Esophagus muscularis mucosa (tissue), 4 donors: ENCODE measurements around the gene MGAT1. TPM values are rescaled to one million over a fixed set of nuclear protein-coding genes. Genes with fewer than 3 reads are reported as not detected.
"Not testable (repeated sequence)": the region's sequence is repeated elsewhere in the genome, so short reads cannot be mapped to it uniquely, and the experiment has no call there.

Experiments
- DNase-seq: peaks from one replicate; pipeline ENCODE4 v3.0.0-alpha.2; 2017; ENCODE audit errors: extremely low spot score
- H3K27ac ChIP-seq, 4 donors: fragments of 200-600 bp; sonication (generic); replicated peaks in 1 of 4; 1 replicate in 3 of 4; 2 replicates in 1 of 4; pipeline ENCODE4 v1.5.1; 2016 to 2019; ENCODE audit warnings: mild to moderate bottlenecking in 1 of 4
- H3K27me3 ChIP-seq, 4 donors: fragments of 200-600 bp; sonication (generic); one replicate each; pipeline versions ENCODE4 v1.5.1 to v1.6.0; 2016 to 2019
- H3K36me3 ChIP-seq, 4 donors: fragments of 200-600 bp; sonication (generic); one replicate each; pipeline ENCODE4 v1.5.1; 2016 to 2019
- H3K4me1 ChIP-seq, 4 donors: fragments of 200-600 bp; sonication (generic); one replicate each; pipeline ENCODE4 v1.5.1; 2016 to 2019
- H3K4me3 ChIP-seq, 4 donors: fragments of 200-600 bp; sonication (generic); 1 replicate in 2 of 4; 2 replicates in 2 of 4; pipeline ENCODE4 v1.5.1; 2016 to 2019; ENCODE audit warnings: mild to moderate bottlenecking in 4 of 4, moderate library complexity in 1 of 4
- H3K9me3 ChIP-seq, 4 donors: fragments of 200-600 bp; sonication (generic); 1 replicate in 3 of 4; 2 replicates in 1 of 4; pipeline ENCODE4 v1.5.1; 2016 to 2019
- EP300 ChIP-seq: sonication (generic); formaldehyde crosslinking; IDR thresholded peaks from one replicate; pipeline ENCODE4 v1.6.1; 2017; ENCODE audit warnings: antibody characterized with exemption
- POLR2A ChIP-seq: fragments of 450-650 bp; IDR thresholded peaks from one replicate; pipeline ENCODE4 v1.6.1; 2017; ENCODE audit warnings: antibody characterized with exemption, moderate library complexity, mild to moderate bottlenecking, low read depth
- POLR2AphosphoS5 ChIP-seq, 2 donors: sonication (generic); formaldehyde crosslinking; IDR thresholded peaks; one replicate each; pipeline ENCODE4 v1.6.1; 2017; ENCODE audit warnings: antibody characterized with exemption in 2 of 2
- WGBS: methylation state at CpG from one replicate; pipeline ENCODE4 v1.1.5; 2018; 5-methylcytosine and 5-hydroxymethylcytosine counted together
- intact Hi-C: fragments of 100-400 bp; cut with DNase I; formaldehyde crosslinking; loops from one replicate; pipeline ENCODE4 v1.15.1; 2023
- total RNA-seq, 4 donors: library from RNA; depleted of rRNA; stranded (reverse); fragments of >200 nt; gene quantifications; one replicate each; pipeline versions ENCODE4 v1.1.0 to v1.2.1, GENCODE V29; 2016
- TF ChIP-seq, protein P1 (sequence below), 3 experiments: fragments of 200-600 bp in 2 of 3; fragments of 450-650 bp in 1 of 3; sonication (generic) in 2 of 3; IDR thresholded peaks; one replicate each; pipeline ENCODE4 v1.5.1; 2017 to 2019; ENCODE audit warnings: antibody characterized with exemption in 3 of 3, mild to moderate bottlenecking in 2 of 3, moderate library complexity in 1 of 3

Gene MGAT1
- total RNA-seq, 4 donors from 2014 or later = 132 to 205 (median 190) TPM

DNA sequence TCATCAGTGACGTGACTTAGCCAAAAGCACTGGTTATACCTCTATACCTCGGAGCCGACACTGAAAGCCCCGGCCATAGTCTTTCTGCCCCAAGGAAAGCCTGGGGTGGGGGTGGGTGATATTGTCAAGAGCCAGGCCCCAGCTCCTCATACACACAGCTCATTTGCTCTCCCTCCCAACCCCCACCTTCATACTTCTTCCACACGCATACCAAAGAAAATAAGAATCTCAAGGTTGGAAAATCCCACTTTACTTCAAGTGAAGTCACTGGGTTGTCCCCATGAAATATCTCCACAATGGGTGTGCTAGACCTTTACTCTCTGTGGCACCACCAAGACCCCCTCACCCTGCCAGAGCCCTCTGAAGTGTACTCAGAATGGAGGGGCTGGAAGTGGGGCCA lies 27.1 kb upstream of the MGAT1 start:
- 97% methylated on average over 5 of the region's 5 CpGs for WGBS
- peak overlapping the region; percentile 95 to 100 (median 98) for H3K27ac ChIP-seq
- H3K4me3 ChIP-seq = peak overlapping the region; percentile 88 to 99 (median 94)
- H3K4me1 ChIP-seq = peaks cover 45 to 53% (median 47%) of the 10 kb centered on the region in 4 donors
- intact Hi-C loops = loop anchor here (5.0 kb wide), 1 partner anchor 42 kb away; no protein-coding TSS in a partner anchor
- no peaks in the 10 kb centered on the region for H3K9me3 ChIP-seq
- H3K27me3 ChIP-seq = no peaks in the 10 kb centered on the region
- no peak for DNase-seq
- TF ChIP-seq POLR2AphosphoS5 (IDR thresholded peaks at IDR 0.05) (no peak), POLR2A (no peak), EP300 (no peak)
- TF ChIP-seq, protein P1, sequence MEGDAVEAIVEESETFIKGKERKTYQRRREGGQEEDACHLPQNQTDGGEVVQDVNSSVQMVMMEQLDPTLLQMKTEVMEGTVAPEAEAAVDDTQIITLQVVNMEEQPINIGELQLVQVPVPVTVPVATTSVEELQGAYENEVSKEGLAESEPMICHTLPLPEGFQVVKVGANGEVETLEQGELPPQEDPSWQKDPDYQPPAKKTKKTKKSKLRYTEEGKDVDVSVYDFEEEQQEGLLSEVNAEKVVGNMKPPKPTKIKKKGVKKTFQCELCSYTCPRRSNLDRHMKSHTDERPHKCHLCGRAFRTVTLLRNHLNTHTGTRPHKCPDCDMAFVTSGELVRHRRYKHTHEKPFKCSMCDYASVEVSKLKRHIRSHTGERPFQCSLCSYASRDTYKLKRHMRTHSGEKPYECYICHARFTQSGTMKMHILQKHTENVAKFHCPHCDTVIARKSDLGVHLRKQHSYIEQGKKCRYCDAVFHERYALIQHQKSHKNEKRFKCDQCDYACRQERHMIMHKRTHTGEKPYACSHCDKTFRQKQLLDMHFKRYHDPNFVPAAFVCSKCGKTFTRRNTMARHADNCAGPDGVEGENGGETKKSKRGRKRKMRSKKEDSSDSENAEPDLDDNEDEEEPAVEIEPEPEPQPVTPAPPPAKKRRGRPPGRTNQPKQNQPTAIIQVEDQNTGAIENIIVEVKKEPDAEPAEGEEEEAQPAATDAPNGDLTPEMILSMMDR (IDR thresholded peaks at IDR 0.05) = no peak
- peaks cover 2 to 13% (median 11%) of the 10 kb centered on the region in 4 donors for H3K36me3 ChIP-seq

DNA sequence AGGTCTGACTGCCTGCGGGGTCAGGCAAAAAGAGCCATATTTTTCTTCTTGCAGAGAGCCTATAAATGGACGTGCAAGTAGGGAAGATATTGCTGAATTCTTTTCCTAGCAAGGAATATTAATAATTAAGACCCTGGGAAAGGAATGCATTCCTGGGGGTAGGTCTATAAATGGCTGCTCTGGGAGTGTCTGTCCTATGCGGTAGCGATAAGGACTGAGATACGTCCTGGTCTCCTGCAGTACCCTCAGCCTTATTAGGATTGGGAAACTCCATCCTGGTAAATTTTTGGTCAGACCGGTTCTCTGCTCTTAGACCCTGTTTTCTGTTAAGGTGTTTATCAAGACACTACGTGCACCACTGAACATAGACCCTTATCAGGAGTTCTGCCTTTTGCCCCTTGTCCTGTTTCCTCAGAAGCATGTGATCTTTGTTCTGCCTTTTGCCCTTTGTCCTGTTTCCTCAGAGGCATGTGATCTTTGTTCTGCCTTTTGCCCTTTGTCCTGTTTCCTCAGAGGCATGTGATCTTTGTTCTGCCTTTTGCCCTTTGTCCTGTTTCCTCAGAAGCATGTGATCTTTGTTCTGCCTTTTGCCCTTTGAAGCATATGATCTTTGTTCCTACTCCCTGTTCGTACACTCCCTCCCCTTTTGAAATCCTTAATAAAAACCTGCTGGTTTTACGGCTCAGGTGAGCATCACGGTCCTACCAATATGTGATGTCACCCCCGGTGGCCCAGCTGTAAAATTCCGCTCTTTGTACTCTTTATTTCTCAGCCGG lies 26.3 kb upstream of the MGAT1 start:
- H3K36me3 ChIP-seq, H3K27me3 ChIP-seq, H3K9me3 ChIP-seq, intact Hi-C loops, DNase-seq, H3K4me3 ChIP-seq: not testable (repeated sequence)
- 92% methylated on average over 13 of the region's 13 CpGs for WGBS
- Histone ChIP-seq H3K27ac (peak overlapping the region; percentile 95 to 100 (median 98)), H3K4me1 (peaks cover 45 to 56% (median 53%) of the 10 kb centered on the region in 4 donors)

DNA sequence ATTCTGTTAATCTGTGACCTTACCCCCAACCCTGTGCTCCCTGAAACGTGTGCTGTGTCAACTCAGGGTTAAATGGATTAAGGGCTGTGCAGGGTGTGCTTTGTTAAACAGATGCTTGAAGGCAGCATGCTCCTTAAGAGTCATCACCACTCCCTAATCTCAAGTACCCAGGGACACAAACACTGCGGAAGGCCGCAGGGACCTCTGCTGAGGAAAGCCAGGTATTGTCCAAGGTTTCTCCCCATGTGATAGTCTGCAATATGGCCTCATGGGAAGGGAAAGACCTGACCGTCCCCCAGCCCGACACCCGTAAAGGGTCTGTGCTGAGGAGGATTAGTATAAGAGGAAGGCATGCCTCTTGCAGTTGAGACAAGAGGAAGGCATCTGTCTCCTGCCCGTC lies 24.8 kb upstream of the MGAT1 start:
- H3K36me3 ChIP-seq, H3K27ac ChIP-seq, intact Hi-C loops, H3K27me3 ChIP-seq, H3K4me3 ChIP-seq, DNase-seq, H3K9me3 ChIP-seq: not testable (repeated sequence)
- H3K4me1 ChIP-seq = peaks cover 38 to 49% (median 45%) of the 10 kb centered on the region in 4 donors
- 68% methylated on average over 7 of the region's 7 CpGs for WGBS

DNA sequence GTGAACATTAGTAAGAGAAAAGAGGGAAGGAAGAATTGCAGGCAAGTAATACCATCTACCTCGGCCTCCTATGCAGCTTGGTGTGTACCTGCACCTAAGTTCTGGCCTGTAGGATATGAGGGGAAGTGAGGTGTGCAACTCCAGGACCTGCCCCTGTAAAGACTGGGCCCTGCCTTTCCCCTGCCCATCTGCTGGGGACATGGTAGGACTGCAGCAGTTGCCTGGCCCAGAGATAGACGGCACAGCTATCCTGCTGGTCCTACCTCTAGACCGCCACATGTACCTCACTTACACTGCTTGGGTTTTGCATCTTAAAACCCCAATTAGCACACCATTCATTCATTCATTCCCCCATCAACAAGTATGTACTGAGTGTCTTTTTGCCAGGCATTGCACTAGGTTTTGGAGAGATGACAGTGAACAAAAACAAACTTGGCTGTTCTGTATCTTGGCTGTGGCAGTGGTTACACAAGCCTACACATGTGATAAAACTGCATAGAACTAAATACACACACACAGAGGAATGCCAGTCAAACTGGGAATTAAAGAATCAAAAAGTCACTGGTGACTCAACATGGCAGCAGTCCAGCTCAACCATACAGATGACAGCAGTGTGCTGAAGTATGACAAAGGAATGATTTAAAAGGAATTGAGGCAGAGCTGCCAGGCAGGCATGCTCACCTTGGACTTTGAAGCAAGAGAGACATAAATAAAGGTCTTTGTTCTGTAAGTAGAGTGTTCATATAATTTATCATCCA lies 23.3 kb upstream of the MGAT1 start:
- H3K4me1 ChIP-seq = peaks cover 31 to 48% (median 41%) of the 10 kb centered on the region in 4 donors
- no peaks in the 10 kb centered on the region for H3K27me3 ChIP-seq
- peak overlapping the region in 3 of 4 donors; percentile 10 to 60 (median 47) for H3K27ac ChIP-seq
- no peaks in the 10 kb centered on the region for H3K9me3 ChIP-seq
- WGBS = 89% methylated on average over 3 of the region's 3 CpGs
- H3K36me3 ChIP-seq = peaks cover 0 to 7% (median 6%) of the 10 kb centered on the region in 4 donors
- no peak for TF ChIP-seq POLR2A
- TF ChIP-seq POLR2AphosphoS5 (IDR thresholded peaks at IDR 0.05) = peak; percentile 15 to 20
- no peak for TF ChIP-seq EP300
- no peak overlapping the region for H3K4me3 ChIP-seq
- DNase-seq = peak; percentile 34
- intact Hi-C loops = no loop called here

DNA sequence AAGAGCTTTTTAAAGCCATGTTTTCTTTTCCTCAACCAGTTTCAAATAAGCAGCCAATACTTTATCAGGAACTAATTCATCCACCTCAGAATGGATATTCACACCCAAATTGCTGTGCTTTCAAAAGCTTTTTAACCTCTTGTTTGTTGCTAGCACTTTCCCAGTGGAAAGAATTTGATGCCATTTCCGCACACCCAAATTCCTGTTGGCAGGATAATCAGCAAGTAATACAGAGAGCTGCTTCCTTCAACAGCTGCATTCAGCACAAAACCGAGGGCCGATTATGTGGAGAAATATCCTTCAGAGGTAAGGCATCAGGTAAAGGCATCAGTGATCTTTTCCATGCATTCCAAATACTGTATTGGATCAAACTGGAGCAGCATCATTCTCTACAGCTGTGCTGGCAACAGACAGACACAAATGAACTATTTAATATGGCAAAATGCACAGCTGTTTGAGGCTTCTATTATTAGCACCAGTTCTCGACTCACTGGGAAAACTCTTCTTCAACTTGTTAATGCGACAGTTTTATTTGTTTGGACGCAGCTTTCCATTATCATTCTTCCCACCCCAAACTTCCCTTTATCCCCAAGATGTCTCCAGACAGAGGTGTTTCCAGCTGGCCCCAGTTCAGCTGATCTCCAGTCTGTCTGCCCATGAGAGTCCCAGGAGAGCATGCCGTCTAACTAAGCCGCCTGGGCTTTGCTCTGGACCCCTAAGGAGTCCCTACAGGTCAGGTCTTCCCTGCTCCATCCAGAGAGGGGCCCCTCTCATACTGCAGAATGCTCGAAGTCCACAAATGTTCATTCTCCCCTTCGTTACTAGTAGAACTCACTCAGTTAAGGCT lies 22.2 kb upstream of the MGAT1 start:
- peak overlapping the region; percentile 10 to 60 (median 42) for H3K27ac ChIP-seq
- intact Hi-C loops = no loop called here
- H3K4me1 ChIP-seq = peaks cover 32 to 49% (median 42%) of the 10 kb centered on the region in 4 donors
- H3K36me3 ChIP-seq = peaks cover 0 to 4% (median 2%) of the 10 kb centered on the region in 4 donors
- TF ChIP-seq, protein P1 (IDR thresholded peaks at IDR 0.05) = no peak
- TF ChIP-seq POLR2AphosphoS5 (IDR thresholded peaks at IDR 0.05) (no peak), POLR2A (no peak), EP300 (no peak)
- H3K9me3 ChIP-seq = no peaks in the 10 kb centered on the region
- no peak overlapping the region for H3K4me3 ChIP-seq
- 36% methylated on average over 10 of the region's 10 CpGs for WGBS
- DNase-seq = peak; percentile 53
- no peaks in the 10 kb centered on the region for H3K27me3 ChIP-seq
